OCI-LY7 (cell line): Measurements from ENCODE around the gene KDM6A. TPM values are rescaled to one million over a fixed set of nuclear protein-coding genes. Genes with fewer than 3 reads are reported as not detected.
A peak's percentile ranks its signal among the peaks of the same experiment; 100 is the strongest.

Experiments
- BruUV-seq: library from RNA; stranded (reverse); fragments of 400-500 nt; replicated peaks from 2 replicates; lab custom pipeline; 2021; lab: Mats Ljungman, UMichigan
- CTCF ChIA-PET: fragments of 300-600 bp; sonication (Branson Sonifier 250); formaldehyde crosslinking; loops from one replicate; lab custom pipeline; 2022; ENCODE audit warnings: antibody characterized with exemption; ENCODE audit not compliant: unreplicated experiment; lab: Charles Lee
- POLR2A ChIA-PET: fragments of 300-600 bp; sonication (Branson Sonifier 250); formaldehyde crosslinking; loops from one replicate; lab custom pipeline; 2022; ENCODE audit warnings: antibody characterized with exemption; lab: Charles Lee
- DNase-seq: peaks from one replicate; pipeline ENCODE4 v3.0.0-alpha.2; 2015; ENCODE audit warnings: low spot score
- H2AFZ ChIP-seq: fragments of 200-600 bp; sonication (generic), shearing (Covaris generic); 2 replicates; pipeline ENCODE4 v1.6.1; 2014; ENCODE audit warnings: mild to moderate bottlenecking, antibody characterized with exemption, low read length, moderate library complexity
- H3K27ac ChIP-seq: fragments of 200-600 bp; sonication (generic); 2 replicates; pipeline ENCODE4 v1.5.1; 2014; ENCODE audit warnings: mixed run types, low read depth, mild to moderate bottlenecking, moderate library complexity, low read length, inconsistent platforms; ENCODE audit not compliant: poor library complexity, severe bottlenecking
- H3K36me3 ChIP-seq: fragments of 200-600 bp; sonication (generic); 2 replicates; pipeline ENCODE4 v1.6.1; 2014; ENCODE audit warnings: mild to moderate bottlenecking, antibody characterized with exemption, low read length, moderate library complexity, mixed read lengths; ENCODE audit not compliant: insufficient read depth
- H3K4me1 ChIP-seq: fragments of 200-600 bp; sonication (generic); 2 replicates; pipeline ENCODE4 v1.5.1; 2014; ENCODE audit warnings: mild to moderate bottlenecking, low read length; ENCODE audit not compliant: insufficient read depth, poor library complexity, severe bottlenecking
- H3K4me2 ChIP-seq: fragments of 200-600 bp; sonication (generic); 2 replicates; pipeline ENCODE4 v1.6.1; 2014; ENCODE audit warnings: mild to moderate bottlenecking, low read length
- H3K4me3 ChIP-seq: fragments of 200-600 bp; sonication (generic); 2 replicates; pipeline ENCODE4 v1.5.1; 2014; ENCODE audit warnings: mild to moderate bottlenecking, low read depth, low read length; ENCODE audit not compliant: poor library complexity, severe bottlenecking
- H3K79me2 ChIP-seq: fragments of 200-600 bp; sonication (generic); 2 replicates; pipeline ENCODE4 v1.6.1; 2016; ENCODE audit warnings: low read depth, mild to moderate bottlenecking, low read length, moderate library complexity, mixed read lengths; ENCODE audit not compliant: insufficient read depth
- H3K9me2 ChIP-seq: fragments of 200-600 bp; sonication (generic); 2 replicates; pipeline ENCODE4 v1.6.1; 2016; ENCODE audit warnings: mild to moderate bottlenecking, low read length, mixed read lengths; ENCODE audit not compliant: insufficient read depth
- H3K9me3 ChIP-seq: fragments of 200-600 bp; sonication (generic); 2 replicates; pipeline ENCODE4 v1.6.1; 2014; ENCODE audit warnings: mild to moderate bottlenecking, mixed run types, low read length, mixed read lengths
- H4K20me1 ChIP-seq: fragments of 200-600 bp; sonication (generic); 2 replicates; pipeline ENCODE4 v1.6.1; 2014; ENCODE audit warnings: mild to moderate bottlenecking, antibody characterized with exemption, low read length, moderate library complexity, mixed read lengths; ENCODE audit not compliant: insufficient read depth
- EZH2phosphoT487 ChIP-seq: fragments of 200-600 bp; sonication (generic); IDR thresholded peaks from 2 replicates; pipeline ENCODE4 v1.6.1; 2018; ENCODE audit warnings: low read depth, borderline replicate concordance, mild to moderate bottlenecking, mixed run types, antibody characterized with exemption, low read length, moderate library complexity, mixed read lengths
- intact Hi-C: fragments of 100-400 bp; cut with micrococcal nuclease; formaldehyde crosslinking; loops from one replicate; pipeline ENCODE4 v1.10.0; 2022; ENCODE audit not compliant: unreplicated experiment
- total RNA-seq, 2 experiments: library from RNA; depleted of rRNA in 1 of 2; stranded (reverse); fragments of >200 nt in 1 of 2; shearing (Covaris generic) in 1 of 2; gene quantifications; 2 replicates each; pipeline ENCODE4 v1.2.3, GENCODE V29; 2014 to 2022
- TF ChIP-seq, protein P1 (sequence below): fragments of 200-600 bp; sonication (generic); conservative IDR thresholded peaks from 2 replicates; pipeline ENCODE4 v1.5.1; 2014; ENCODE audit warnings: mild to moderate bottlenecking, antibody characterized with exemption, low read length, moderate library complexity, mixed read lengths

Gene KDM6A
- total RNA-seq, 2 experiments from 2014 or later = 20.5 to 23.4 TPM

DNA sequence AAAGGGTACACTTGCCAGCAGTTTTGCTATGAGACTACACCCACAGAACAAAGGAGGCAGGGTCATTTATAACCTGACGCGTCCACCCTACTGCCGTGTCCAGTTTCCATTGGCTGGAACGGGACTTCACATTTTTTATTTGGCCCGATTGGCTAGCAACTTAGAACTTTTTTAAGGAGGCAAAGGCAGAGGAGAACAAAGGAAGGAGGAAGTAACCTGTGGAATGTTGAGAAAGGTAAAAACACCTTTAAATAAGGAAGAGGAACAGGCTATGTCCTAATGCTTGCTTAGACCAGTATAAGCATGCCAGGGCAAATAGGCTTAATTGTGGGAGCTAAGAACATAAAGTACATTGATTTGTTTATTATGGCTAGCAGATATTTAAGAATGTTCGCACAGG is 18.7 kb downstream of the KDM6A start:
- BruUV-seq = no TSS peak

DNA sequence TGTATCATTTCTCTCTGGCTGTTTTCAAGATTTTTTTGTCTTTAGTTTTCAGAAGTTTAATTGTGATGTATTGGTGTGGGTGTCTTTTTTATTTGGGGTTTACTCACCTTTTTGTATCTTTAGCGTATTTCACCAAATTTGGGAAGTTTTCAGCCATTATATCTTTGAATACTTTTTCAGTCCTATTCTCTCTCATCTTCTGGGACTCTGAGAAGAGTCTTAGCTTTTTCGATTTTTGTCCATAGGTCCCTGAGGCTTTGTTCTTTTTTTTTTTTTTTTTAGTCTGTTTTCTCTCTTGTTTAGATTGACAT is 23.8 kb downstream of the KDM6A start:
- intact Hi-C loops = no loop called here
- H3K36me3 ChIP-seq = peaks cover 8% of the 10 kb centered on the region; the same call in 1 of the 2 replicates
- H3K4me2 ChIP-seq = no peak overlapping the region
- CTCF ChIA-PET = no interaction called here
- DNase-seq = no peak
- H3K4me1 ChIP-seq = peaks cover 46% of the 10 kb centered on the region
- H3K4me3 ChIP-seq = no peak overlapping the region
- H2AFZ ChIP-seq = no peak overlapping the region
- H3K79me2 ChIP-seq = peaks cover 97% of the 10 kb centered on the region
- BruUV-seq = no TSS peak
- H3K27ac ChIP-seq = no peak overlapping the region
- 0 out of 2 replicates have a peak, but pooled peaks cover 4% of the 10 kb centered on the region for H3K9me3 ChIP-seq
- POLR2A ChIA-PET = interaction anchor here (0.6 to 0.7 kb wide), 2 partner anchors 9 to 141 kb away, joined by 3 to 4 read pairs; no protein-coding TSS in a partner anchor
- H3K9me2 ChIP-seq = no peaks in the 10 kb centered on the region
- TF ChIP-seq, protein P1, sequence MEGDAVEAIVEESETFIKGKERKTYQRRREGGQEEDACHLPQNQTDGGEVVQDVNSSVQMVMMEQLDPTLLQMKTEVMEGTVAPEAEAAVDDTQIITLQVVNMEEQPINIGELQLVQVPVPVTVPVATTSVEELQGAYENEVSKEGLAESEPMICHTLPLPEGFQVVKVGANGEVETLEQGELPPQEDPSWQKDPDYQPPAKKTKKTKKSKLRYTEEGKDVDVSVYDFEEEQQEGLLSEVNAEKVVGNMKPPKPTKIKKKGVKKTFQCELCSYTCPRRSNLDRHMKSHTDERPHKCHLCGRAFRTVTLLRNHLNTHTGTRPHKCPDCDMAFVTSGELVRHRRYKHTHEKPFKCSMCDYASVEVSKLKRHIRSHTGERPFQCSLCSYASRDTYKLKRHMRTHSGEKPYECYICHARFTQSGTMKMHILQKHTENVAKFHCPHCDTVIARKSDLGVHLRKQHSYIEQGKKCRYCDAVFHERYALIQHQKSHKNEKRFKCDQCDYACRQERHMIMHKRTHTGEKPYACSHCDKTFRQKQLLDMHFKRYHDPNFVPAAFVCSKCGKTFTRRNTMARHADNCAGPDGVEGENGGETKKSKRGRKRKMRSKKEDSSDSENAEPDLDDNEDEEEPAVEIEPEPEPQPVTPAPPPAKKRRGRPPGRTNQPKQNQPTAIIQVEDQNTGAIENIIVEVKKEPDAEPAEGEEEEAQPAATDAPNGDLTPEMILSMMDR = no peak
- no peak for TF ChIP-seq EZH2phosphoT487
- no peaks in the 10 kb centered on the region for H4K20me1 ChIP-seq

More for the DNA sequence above, 18.7 kb downstream of the KDM6A start:
- no peak for TF ChIP-seq EZH2phosphoT487
- TF ChIP-seq, protein P1 = no peak
- DNase-seq = no peak
- Histone ChIP-seq H4K20me1 (peaks cover 4% of the 10 kb centered on the region; the same call in 1 of the 2 replicates), H3K36me3 (no peaks in the 10 kb centered on the region; the same call in 1 of the 2 replicates), H3K79me2 (peaks cover 97% of the 10 kb centered on the region), H3K9me3 (0 out of 2 replicates have a peak, but pooled peaks cover 4% of the 10 kb centered on the region), H3K4me3 (no peak overlapping the region), H3K4me2 (no peak overlapping the region), H3K27ac (no peak overlapping the region), H3K9me2 (no peaks in the 10 kb centered on the region), H2AFZ (no peak overlapping the region), H3K4me1 (peaks cover 15% of the 10 kb centered on the region)
- ChIA-PET CTCF (no interaction called here), POLR2A (no interaction called here)
- intact Hi-C loops = no loop called here

DNA sequence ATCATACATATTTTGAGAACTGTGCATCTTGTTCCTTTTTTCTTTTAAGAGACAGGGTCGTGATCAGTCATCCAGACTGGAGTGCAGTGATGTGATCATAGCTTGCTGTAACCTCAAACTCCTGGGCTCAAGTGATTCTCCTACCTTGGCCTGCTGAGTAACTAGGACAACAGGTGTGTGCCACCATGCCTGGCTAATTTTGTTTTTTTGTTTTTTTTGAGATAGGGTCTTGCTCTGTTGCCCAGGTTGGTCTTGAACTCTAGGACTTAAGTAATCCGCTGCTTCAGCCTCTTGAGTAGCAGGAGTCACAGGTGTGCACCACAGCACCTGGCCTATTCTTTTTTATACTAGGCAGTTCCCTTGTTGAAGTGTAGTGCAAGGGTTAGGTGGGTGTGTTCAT is 24.6 kb downstream of the KDM6A start:
- intact Hi-C loops = no loop called here
- BruUV-seq = no TSS peak
- Histone ChIP-seq H3K9me3 (0 out of 2 replicates have a peak, but pooled peaks cover 4% of the 10 kb centered on the region), H3K36me3 (peaks cover 8% of the 10 kb centered on the region; the same call in 1 of the 2 replicates), H3K27ac (peak overlapping the region; percentile 42), H3K4me2 (peak overlapping the region; percentile 58), H3K79me2 (peaks cover 97% of the 10 kb centered on the region), H3K9me2 (no peaks in the 10 kb centered on the region), H2AFZ (no peak overlapping the region), H3K4me1 (peaks cover 46% of the 10 kb centered on the region), H3K4me3 (no peak overlapping the region), H4K20me1 (no peaks in the 10 kb centered on the region)
- CTCF ChIA-PET = no interaction called here
- peak; percentile 51 for DNase-seq
- TF ChIP-seq EZH2phosphoT487 = no peak
- TF ChIP-seq, protein P1 = no peak
- POLR2A ChIA-PET = interaction anchor here (1.4 kb wide), 1 partner anchor 23 kb away, joined by 3 read pairs; no protein-coding TSS in a partner anchor
